Omental fat pad (tissue), 4 donors: ENCODE data around the gene LPP. TPM values are rescaled to one million over a fixed set of nuclear protein-coding genes. Genes with fewer than 3 reads are reported as not detected.

Experiments used
- ATAC-seq: fragments of 150-250 bp; one replicate; pipeline ENCODE4 v1.9.1; 2016; ENCODE audit warnings: mild to moderate bottlenecking, moderate library complexity; ENCODE audit not compliant: low FRiP score
- DNase-seq: peaks from one replicate; pipeline ENCODE4 v3.0.0-alpha.2; 2019; ENCODE audit warnings: low spot score
- total RNA-seq, 4 donors: library from RNA; depleted of rRNA; stranded (reverse); fragments of >200 nt; gene quantifications; one replicate each; pipeline ENCODE4 v1.1.0, GENCODE V29; 2016
- TF ChIP-seq, protein P1 (sequence below), 3 donors: fragments of 450-650 bp; IDR thresholded peaks; one replicate each; pipeline ENCODE4 v1.5.1; 2016 to 2017; ENCODE audit warnings: antibody characterized with exemption in 3 of 3, mild to moderate bottlenecking in 3 of 3, moderate library complexity in 2 of 3

LPP gene
- total RNA-seq, 4 donors from 2014 or later = 113 to 302 (median 126) TPM

DNA sequence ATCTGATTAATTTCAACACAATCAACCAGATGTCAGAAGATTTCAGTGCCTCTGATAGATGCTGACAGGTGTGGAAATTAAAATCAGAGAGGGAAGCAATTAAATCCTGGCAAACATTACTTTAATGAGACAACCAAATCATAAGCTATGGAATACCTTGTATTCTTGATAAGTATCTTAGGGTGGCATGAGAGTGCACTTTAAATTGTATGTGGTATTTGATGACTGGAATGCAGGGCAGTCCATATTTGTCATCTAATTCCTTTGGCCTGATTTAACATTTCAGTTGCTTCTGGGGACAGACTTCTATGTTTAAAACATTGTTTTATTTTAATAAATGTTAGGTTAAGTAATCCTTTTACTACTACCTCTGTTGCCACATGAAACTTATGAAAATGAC lies 184.1 kb downstream of the LPP start:
- TF ChIP-seq, protein P1, sequence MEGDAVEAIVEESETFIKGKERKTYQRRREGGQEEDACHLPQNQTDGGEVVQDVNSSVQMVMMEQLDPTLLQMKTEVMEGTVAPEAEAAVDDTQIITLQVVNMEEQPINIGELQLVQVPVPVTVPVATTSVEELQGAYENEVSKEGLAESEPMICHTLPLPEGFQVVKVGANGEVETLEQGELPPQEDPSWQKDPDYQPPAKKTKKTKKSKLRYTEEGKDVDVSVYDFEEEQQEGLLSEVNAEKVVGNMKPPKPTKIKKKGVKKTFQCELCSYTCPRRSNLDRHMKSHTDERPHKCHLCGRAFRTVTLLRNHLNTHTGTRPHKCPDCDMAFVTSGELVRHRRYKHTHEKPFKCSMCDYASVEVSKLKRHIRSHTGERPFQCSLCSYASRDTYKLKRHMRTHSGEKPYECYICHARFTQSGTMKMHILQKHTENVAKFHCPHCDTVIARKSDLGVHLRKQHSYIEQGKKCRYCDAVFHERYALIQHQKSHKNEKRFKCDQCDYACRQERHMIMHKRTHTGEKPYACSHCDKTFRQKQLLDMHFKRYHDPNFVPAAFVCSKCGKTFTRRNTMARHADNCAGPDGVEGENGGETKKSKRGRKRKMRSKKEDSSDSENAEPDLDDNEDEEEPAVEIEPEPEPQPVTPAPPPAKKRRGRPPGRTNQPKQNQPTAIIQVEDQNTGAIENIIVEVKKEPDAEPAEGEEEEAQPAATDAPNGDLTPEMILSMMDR (IDR thresholded peaks at IDR 0.05) = no peak
- DNase-seq = no peak
- ATAC-seq = no peak

GRCh38 chr3:188339410-188340295 lies 185.7 kb downstream of the LPP start:
- TF ChIP-seq, protein P1 (IDR thresholded peaks at IDR 0.05) = no peak
- no peak for ATAC-seq
- DNase-seq = no peak

DNA sequence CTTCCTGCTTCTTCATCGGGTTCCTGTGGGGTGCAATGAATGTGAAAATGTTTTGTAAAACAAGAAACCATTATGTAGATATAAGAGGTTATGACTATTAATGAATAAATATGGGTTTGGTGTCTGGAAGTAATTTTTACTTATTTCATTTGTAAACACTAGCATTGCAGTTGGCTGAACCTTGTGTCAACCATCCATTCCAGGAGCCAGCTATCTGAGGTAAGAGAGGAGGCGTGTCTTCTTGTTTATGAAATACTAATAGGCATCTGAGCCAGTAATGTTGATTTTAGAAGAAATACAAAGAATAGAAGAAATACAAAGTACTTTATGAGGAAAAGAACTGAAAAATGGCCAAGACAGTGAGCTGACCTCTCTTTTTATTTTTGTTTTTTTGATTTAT lies 187.5 kb downstream of the LPP start:
- no peak for ATAC-seq
- no peak for DNase-seq
- TF ChIP-seq, protein P1 (IDR thresholded peaks at IDR 0.05) = no peak

GRCh38 chr3:188342991-188343732 lies 189.2 kb downstream of the LPP start:
- no peak for ATAC-seq
- DNase-seq = no peak
- TF ChIP-seq, protein P1 (IDR thresholded peaks at IDR 0.05) = no peak

DNA sequence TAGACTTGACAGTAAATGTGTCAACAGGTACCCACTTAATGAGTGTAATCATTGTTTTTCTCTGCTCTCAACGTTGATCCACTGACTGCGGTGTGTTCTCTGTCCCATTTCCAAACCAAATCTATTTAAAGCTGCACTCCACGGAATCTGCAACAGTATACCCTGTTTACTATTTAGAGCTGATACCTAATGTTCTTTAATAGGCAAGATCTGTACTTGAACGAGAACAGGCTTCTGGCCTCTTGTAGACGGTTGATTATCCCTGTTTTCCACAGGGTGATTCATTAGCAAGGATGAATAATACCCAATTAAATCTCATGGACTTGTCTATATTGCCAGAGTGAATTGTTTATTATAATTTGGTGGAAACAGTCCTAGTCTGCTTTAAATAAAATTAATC lies 189.9 kb downstream of the LPP start:
- TF ChIP-seq, protein P1 (IDR thresholded peaks at IDR 0.05) = no peak
- DNase-seq = no peak
- no peak for ATAC-seq

DNA sequence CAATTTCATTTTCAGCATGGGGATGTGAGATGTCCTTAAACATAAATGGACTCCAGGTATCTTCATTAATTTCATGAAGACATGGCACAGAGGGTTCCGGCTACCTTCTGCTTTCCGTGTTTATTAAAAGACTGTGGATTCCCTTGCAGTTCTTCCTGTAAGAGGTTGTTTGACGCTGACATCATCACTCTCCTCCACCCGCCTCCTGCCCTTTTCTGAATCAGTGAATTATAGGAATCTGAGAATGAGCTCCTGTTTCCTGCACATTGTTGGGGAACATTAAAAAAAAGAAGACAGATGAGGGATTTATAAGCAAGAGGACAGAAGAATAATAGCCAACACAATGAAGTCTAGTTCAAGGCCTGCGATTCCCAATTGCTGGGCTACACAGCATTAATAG lies 191.3 kb downstream of the LPP start:
- ATAC-seq (peak; percentile 56), DNase-seq (no peak)
- TF ChIP-seq, protein P1 (IDR thresholded peaks at IDR 0.05) = no peak
